GM23338 (cell line): ENCODE results near the gene TUBD1.

ENCODE experiments used
- EZH2 ChIP-seq: fragments of 200-600 bp; sonication (generic); IDR thresholded peaks from one replicate; pipeline ENCODE4 v1.8.0; 2017; ENCODE audit warnings: antibody characterized with exemption, mild to moderate bottlenecking, low read depth; ENCODE audit not compliant: unreplicated experiment
- EZH2phosphoT487 ChIP-seq: fragments of 200-600 bp; sonication (generic); IDR thresholded peaks from one replicate; pipeline ENCODE4 v1.8.1; 2018; ENCODE audit warnings: antibody characterized with exemption; ENCODE audit not compliant: unreplicated experiment
- POLR2AphosphoS5 ChIP-seq: IDR thresholded peaks from 2 replicates; pipeline ENCODE4 v1.6.1; 2016; ENCODE audit warnings: antibody characterized with exemption, low read depth
- STAT1 ChIP-seq: IDR thresholded peaks from one replicate; pipeline ENCODE4 v1.6.1; 2016; ENCODE audit warnings: antibody characterized with exemption; ENCODE audit not compliant: unreplicated experiment
- TF ChIP-seq, protein P1 (sequence below), 2 experiments: fragments of 200-600 bp in 1 of 2; sonication (generic) in 1 of 2; conservative IDR thresholded peaks; 2 replicates each; pipeline versions ENCODE4 v1.5.1 to v1.6.1; 2016 to 2017; ENCODE audit warnings: antibody characterized with exemption in 2 of 2, low read depth in 2 of 2, mild to moderate bottlenecking in 2 of 2, moderate library complexity in 1 of 2

DNA sequence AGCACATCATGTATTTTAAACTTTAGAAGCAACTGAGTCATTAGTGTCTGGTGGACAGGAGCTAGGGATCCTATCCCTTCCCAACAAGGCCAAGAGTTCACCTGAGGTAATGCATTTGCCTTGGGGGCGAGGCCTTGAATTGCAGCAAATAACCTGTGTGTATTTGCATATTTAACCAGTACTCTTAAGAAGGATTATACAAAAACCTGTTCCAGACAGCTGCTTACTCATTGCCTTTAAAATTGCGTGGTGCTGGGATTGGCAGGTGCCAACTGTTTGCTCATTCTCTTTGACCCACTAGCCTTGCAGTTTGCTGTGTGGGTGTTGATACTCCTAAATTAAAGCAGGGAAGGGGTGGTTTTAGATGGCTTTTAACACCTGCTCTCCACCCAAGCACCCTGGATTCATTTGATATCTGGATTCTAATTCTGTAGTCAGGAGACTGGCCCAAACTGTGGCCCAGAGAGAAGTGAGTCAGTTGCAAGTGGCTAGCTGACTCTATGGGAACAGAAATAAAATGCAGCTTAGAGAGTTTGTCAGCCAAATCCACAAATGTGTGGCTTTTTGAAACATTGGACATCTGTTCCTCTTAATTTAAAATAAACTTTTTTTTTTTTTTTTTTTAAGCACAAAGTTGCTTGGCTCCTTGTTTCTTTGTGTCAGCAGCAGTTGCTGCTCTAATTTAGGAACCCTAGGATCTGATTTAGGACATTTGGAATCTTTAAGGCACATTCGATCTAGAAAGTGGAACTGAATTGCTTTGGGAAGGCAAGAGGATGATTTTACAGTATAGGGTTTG is 46.9 kb downstream of the TUBD1 start:
- TF ChIP-seq, protein P1, sequence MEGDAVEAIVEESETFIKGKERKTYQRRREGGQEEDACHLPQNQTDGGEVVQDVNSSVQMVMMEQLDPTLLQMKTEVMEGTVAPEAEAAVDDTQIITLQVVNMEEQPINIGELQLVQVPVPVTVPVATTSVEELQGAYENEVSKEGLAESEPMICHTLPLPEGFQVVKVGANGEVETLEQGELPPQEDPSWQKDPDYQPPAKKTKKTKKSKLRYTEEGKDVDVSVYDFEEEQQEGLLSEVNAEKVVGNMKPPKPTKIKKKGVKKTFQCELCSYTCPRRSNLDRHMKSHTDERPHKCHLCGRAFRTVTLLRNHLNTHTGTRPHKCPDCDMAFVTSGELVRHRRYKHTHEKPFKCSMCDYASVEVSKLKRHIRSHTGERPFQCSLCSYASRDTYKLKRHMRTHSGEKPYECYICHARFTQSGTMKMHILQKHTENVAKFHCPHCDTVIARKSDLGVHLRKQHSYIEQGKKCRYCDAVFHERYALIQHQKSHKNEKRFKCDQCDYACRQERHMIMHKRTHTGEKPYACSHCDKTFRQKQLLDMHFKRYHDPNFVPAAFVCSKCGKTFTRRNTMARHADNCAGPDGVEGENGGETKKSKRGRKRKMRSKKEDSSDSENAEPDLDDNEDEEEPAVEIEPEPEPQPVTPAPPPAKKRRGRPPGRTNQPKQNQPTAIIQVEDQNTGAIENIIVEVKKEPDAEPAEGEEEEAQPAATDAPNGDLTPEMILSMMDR (conservative IDR thresholded peaks at IDR 0.05; ENCODE audit: low read depth in 2 of 2): no peak
- TF ChIP-seq POLR2AphosphoS5 (no peak), EZH2phosphoT487 (no peak), STAT1 (no peak), EZH2 (no peak)
